ENCODE measurements around the gene SRPRA.
"Not testable (repeated sequence)": the region's sequence is repeated elsewhere in the genome, so short reads cannot be mapped to it uniquely, and the experiment has no call there.

Gene SRPRA

DNA sequence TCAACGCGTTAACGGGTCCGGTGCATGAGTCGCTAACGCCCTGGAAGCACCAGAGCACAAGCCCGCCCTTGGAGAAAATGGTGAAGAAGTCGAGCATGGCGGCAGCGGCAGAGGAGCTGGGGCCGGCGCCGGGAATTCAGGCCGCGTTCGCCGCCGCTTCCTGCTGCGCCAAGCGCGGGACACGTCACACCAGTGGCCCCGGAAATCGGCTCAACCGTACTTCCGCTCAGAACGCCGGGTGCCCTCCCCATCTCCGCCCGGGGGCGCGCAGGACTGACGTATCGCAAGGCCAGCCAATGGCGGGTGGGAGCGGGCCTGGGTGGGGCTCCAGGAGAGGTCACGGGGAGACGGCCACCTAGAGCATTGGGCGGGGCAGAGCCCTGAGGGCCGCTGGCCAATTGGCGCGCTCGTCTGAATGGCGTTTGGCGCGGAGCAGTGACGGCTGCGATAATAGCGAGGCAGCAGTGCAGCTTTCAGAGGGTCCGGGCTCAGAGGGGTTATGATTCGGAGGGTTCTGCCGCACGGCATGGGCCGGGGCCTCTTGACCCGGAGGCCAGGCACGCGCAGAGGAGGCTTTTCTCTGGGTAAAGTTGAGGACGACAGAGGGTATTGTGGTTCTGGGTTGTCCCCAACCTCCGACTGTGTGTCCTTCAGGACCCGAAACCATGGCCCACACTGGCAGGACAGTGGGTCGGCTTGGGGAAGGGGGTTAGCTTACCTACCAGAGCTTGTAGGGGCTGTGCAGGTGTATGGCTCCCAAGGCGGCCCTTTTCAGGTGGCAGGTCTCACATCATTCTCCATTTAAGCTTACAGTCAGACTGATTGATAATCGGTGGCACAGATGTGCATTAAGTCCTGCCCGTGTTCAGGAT, at the start of gene SRPRA, which contains the start of gene FOXRED1:
Gene SRPRA (minus strand): TSS at position 188 of the 872 bp plus-strand sequence. CDS start 91 bp downstream, at position 97.
Gene FOXRED1 (plus strand): TSS at position 447 of the 872 bp plus-strand sequence. CDS start 53 bp downstream, at position 500.
- DNase-seq (ENCODE audit: low read depth in 2 of 2): peak; percentile 100

GRCh38 chr11:126317756-126318573, 49.3 kb upstream of the SRPRA start:
- DNase-seq (ENCODE audit: low read depth in 2 of 2): no peak

- no peak for DNase-seq (ENCODE audit: low read depth in 2 of 2)
Measured at GRCh38 chr11:126317432-126317755, 48.7 kb upstream of the SRPRA start.

DNA sequence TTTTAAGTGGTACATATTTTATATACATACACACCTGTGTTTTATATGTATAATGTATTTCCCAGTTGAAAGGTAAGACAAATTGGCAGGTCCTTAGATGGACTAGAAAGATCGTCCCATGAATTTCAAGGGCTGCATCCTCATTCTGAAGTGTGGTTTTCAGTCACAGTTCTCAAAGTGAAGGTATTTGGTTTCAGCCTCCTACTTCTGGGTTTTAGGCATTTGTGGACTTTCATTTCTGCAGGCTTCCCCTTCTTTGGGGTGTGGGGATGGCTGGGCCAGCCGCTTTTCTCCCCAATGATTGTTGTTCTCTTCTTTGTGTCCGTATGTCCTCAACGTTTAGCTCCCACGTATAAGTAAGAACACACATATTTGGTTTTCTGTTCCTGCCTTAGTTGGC, 45.1 kb upstream of the SRPRA start:
- no peak for DNase-seq (ENCODE audit: low read depth in 2 of 2)

DNA sequence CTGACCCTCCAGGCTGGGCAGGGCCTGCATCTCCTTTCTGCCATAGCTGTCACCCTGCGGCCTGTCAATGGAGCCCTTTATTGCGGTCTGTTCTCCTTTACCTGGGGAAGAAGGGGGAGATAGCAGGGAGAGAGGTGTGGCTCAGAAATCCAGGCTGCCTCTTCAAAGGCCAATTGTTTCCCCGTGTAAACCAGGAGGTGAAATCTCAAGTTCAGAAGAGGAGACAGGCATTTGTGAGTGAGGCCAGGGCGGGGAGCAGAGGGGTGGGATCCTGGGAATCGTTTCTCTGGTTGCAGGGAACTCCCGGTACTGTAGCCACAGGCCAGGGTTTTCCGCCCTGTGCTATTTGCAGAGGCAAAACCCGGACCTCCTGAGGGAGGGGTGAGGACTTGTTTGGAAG, 44.3 kb upstream of the SRPRA start:
- no peak for DNase-seq (ENCODE audit: low read depth in 2 of 2)

DNA sequence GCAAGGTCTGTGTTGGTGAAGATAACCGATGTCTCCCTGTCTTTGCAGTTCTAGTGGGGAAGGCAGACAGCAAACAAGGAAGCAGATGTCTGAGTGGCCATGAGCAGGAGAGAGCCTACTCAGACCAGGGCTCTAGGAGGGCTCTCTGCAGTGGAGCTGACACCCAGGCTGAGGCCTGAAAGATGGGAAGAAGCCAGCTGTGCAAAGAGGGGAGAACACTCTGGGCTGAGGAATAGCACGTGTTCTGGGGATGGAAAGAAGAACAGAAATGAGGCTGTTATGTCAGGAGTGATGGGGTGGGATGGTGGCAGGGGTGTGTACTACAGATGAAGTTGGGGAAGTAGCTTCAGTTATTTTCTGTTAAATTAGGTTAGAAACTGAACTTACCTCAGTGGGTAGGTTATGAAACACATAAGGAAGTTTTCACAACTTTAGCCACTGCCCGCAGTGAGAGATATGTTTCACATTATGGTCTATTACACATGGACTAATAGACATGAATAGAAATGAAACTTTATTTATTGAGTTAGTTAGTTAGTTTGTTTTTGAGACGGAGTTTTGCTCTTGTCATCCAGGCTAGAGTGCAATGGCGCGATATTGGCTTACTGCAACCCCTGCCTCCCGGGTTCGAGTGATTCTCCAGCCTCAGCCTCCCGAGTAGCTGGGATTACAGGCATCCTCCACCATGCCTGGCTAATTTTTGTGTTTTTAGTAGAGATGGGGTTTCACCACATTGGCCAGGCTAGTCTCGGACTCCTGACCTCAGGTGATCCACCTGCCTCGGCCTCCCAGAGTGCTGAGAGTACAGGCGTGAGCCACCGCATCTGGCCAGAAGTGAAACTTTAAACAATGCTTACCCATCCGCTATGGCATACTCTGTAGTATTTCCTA, 43.0 kb upstream of the SRPRA start:
- no peak for DNase-seq (ENCODE audit: low read depth in 2 of 2)

GRCh38 chr11:126310992-126311310, 42.3 kb upstream of the SRPRA start:
- no peak for DNase-seq (ENCODE audit: low read depth in 2 of 2)

DNA sequence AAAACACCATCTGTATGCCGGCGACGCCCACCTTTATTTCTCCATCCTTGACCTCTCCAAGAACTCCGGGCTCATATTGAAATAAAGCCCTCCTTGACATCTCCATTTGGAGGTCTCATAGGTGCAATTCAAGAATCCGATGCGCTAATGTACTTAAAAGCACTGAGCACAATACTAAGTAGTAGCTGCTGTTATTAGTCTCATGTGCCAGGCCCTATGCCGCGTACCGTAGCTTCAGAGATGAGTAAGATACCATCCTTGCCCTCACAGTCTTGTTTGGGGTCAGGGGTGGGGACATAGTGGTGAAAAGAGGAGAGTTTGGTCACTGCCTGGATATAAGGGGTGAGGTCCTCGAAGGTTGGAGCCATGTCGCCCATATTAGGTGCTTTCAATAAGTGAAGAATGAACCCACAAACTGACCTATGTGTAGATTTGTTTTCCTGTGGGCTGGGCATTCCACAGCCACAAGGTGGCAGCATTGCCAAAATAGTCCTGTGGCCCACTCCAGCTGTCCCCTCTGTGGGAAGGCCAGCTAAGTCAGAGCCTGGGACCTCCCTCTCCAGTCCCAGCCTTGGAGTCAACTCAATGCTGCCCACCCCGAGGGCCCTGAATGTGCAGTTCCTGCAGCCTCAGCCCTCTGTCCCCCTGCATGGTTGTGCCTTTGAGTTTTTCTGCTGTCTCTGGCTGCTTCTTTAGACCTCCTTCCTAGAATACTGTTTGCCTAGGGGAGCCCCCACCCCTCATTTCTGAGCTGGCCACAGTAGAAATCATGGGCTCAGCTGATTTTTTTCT, 41.7 kb upstream of the SRPRA start:
- peak in 1 of 2 donors; percentile 23 for DNase-seq (ENCODE audit: low read depth in 2 of 2)

DNA sequence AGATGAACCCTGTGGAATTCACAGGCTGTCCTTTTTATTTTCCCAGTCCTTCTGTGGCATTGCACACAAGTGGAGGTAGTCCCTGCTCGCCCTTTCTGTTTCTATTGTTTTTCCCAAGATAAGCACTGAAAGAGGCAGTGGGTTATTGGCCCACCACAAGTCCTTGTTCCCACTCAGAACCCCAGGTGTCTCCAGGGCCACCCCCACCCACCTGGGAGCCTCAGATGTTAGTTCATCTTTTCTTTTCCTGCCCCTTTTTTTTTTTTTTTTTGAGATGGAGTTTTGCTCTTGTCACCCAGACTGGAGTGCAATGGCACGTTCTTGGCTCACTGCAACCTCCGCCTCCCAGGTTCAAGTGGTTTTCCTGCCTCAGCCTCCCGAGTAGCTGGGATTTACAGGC, 40.1 kb upstream of the SRPRA start:
- DNase-seq (ENCODE audit: low read depth in 2 of 2): not testable (repeated sequence)

DNA sequence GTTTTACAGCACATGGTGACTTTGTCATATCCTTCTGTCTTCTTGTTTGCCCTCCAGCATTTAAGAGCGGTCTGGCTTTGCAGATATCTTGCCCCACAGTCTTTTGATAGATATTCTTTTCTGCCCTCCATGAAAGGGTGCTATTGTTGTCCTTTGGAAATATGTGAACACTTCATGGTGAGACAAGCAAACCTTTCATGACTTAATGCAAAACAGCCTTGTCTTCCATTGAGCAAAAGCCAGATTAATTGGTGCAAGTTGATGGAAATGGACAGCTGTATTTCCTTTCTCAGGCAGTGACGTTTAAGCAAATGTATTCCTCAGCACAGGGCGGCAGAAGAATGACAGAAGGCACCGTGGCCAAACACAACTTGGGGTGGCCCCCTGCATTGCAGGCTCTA, 39.6 kb upstream of the SRPRA start:
- no peak for DNase-seq (ENCODE audit: low read depth in 2 of 2)

- DNase-seq (ENCODE audit: low read depth in 2 of 2): no peak
Measured at GRCh38 chr11:126307706-126308105, 39.0 kb upstream of the SRPRA start.

DNA sequence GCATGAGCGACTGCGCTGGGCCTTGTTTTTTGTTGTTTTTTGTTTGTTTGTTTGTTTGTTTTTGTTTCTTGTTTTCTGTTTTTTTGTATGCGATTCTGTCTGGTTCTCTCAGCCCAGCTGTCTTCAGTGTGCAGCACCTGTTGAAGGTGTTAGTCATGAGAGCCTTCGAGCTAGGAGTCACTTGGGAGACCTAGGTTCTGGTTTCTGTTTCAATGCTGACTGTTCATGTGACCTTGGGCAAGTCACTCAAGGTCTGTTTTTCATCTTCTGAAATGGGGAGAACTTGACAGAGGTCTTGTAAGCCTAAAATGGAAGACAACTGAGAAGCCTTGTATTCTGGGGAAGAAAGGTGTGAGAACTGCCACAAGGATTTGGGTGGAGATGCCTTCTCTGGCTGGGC, 37.0 kb upstream of the SRPRA start:
- DNase-seq (ENCODE audit: low read depth in 2 of 2): no peak

DNA sequence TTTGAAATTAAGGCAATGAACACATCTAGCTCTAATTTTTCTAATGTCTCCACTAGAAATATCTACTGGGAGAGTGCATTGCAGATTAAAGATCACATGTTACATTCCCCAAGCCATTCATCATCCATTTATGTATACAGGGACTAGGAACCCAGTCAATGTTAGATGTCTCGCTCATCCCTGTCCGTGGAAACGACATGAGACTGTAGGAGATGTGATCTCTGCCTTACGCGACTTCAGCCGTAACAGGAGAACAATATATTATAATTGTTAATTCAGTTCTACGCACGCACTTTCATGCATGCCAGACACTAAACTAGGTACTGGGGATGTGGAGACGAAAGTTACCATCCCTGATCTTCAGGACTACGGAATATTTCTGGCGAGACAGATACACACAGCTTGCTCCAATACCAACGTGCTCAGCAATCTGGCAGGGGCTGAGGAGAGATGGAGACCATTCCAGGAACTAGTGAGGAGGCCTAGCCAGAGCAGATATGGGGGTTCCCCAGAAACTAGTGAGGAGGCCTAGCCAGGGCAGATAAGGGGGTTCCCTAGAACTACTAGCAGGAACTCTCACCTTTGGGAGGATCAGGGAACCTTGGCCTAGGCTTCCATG, 35.9 kb upstream of the SRPRA start:
- no peak for DNase-seq (ENCODE audit: low read depth in 2 of 2)

- peak; percentile 65 to 71 for DNase-seq (ENCODE audit: low read depth in 2 of 2)
Measured at GRCh38 chr11:126303623-126304456, 35.1 kb upstream of the SRPRA start, which contains the start of gene DCPS. Gene DCPS (plus strand): TSS chr11:126304060. CDS start chr11:126304081, 21 bp downstream.

- DNase-seq (ENCODE audit: low read depth in 2 of 2): no peak
Measured at GRCh38 chr11:126297004-126297403, 28.3 kb upstream of the SRPRA start.

DNA sequence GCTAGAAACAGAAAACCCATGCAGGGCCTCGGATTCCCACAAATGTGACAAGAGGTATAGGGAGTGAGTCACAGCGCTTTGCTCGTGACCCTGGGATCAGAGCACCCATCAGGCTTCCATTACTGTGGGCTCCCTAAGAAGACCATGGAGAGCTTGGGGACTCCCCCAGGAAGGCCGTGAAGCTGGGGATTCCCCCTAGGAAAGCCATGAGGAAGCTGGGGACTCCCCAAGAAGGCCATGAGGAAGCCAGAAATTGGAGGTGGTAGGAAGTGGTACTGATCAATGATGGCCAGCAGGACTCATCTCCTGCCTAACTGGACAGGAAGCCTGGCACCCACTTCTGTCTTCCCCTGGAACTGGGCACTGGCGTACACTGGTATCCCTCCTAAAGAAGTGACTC, 25.0 kb upstream of the SRPRA start:
- no peak for DNase-seq (ENCODE audit: low read depth in 2 of 2)

- no peak for DNase-seq (ENCODE audit: low read depth in 2 of 2)
Measured at GRCh38 chr11:126290887-126291286, 22.2 kb upstream of the SRPRA start.

DNA sequence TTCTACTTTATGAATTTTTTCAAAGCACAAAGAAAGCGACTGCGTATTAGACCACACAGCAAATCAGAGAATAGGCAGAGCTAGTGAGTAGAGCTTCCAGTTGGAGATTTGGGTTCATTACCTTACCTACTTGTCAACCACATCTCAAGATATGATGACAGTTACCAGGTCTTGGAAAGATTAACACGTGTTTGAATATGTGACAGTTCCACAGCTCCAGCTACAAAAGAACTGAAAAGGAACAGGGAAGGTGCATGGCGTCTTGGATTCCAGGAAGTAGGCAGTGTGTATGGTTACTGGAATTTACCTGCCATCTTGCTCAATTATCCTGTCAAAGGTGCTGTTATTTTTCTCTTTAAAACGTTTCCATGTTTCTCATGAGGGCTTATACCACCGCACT, 19.5 kb upstream of the SRPRA start:
- DNase-seq (ENCODE audit: low read depth in 2 of 2): no peak

GRCh38 chr11:126284829-126285228, 16.1 kb upstream of the SRPRA start:
- peak; percentile 73 to 76 for DNase-seq (ENCODE audit: low read depth in 2 of 2)
